ENCODE data around the gene MCAT.

MCAT gene, protein sequence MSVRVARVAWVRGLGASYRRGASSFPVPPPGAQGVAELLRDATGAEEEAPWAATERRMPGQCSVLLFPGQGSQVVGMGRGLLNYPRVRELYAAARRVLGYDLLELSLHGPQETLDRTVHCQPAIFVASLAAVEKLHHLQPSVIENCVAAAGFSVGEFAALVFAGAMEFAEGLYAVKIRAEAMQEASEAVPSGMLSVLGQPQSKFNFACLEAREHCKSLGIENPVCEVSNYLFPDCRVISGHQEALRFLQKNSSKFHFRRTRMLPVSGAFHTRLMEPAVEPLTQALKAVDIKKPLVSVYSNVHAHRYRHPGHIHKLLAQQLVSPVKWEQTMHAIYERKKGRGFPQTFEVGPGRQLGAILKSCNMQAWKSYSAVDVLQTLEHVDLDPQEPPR

DNA sequence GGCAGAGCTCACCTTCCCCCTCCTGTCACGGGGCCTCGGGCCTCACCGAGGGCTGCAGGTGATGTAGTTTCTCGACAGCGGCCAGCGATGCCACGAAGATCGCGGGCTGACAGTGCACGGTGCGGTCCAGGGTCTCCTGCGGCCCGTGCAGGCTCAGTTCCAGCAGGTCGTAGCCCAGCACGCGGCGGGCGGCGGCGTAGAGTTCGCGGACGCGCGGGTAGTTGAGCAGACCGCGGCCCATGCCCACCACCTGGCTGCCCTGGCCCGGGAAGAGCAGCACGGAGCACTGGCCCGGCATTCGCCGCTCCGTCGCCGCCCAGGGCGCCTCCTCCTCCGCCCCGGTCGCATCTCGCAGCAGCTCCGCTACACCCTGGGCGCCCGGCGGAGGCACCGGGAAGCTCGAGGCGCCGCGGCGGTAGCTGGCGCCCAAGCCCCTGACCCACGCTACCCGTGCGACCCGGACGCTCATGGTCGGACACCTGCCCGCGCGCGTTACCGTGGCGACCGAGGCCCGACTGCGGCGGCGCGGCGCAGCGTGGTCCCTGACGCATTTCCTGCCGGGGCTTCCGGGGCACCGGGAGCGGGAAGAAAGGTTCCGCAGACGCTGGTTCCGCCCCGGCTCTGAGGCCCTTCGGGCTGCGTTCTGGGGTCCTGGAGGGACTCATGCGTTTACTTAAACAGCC lies at the start of gene MCAT:
MCAT (minus strand) TSS at position 519 of the 683 bp plus-strand sequence; CDS start at position 469, 50 bp downstream.
- Histone ChIP-seq H3K4me3 (ENCODE audit: low read length) (peak within 1 kb of the TSS; percentile 90), H3K4me1 (ENCODE audit: control insufficient read depth, insufficient read depth, low read length) (peaks cover 3% of the 10 kb centered on the region), H3K27ac (ENCODE audit: low read depth, low read length) (peak within 1 kb of the TSS; percentile 77), H3K27me3 (ENCODE audit: control insufficient read depth, insufficient read depth, low read length) (no peaks in the 10 kb centered on the region), H3K9ac (ENCODE audit: low read length) (peak within 1 kb of the TSS; percentile 65), H3K36me3 (ENCODE audit: control insufficient read depth, insufficient read depth, low read length) (no peaks in the 10 kb centered on the region)

- H3K27ac ChIP-seq (ENCODE audit: low read depth, low read length), result no peak overlapping the region
- no peaks in the 10 kb centered on the region for H3K36me3 ChIP-seq (ENCODE audit: control insufficient read depth, insufficient read depth, low read length)
- no peaks in the 10 kb centered on the region for H3K4me1 ChIP-seq (ENCODE audit: control insufficient read depth, insufficient read depth, low read length)
- H3K27me3 ChIP-seq (ENCODE audit: control insufficient read depth, insufficient read depth, low read length), result no peaks in the 10 kb centered on the region
- no peak overlapping the region for H3K4me3 ChIP-seq (ENCODE audit: low read length)
- no peak overlapping the region for H3K9ac ChIP-seq (ENCODE audit: low read length)
These were observed 48.6 kb upstream of the MCAT start for GRCh38 chr22:43191831-43192230.

DNA sequence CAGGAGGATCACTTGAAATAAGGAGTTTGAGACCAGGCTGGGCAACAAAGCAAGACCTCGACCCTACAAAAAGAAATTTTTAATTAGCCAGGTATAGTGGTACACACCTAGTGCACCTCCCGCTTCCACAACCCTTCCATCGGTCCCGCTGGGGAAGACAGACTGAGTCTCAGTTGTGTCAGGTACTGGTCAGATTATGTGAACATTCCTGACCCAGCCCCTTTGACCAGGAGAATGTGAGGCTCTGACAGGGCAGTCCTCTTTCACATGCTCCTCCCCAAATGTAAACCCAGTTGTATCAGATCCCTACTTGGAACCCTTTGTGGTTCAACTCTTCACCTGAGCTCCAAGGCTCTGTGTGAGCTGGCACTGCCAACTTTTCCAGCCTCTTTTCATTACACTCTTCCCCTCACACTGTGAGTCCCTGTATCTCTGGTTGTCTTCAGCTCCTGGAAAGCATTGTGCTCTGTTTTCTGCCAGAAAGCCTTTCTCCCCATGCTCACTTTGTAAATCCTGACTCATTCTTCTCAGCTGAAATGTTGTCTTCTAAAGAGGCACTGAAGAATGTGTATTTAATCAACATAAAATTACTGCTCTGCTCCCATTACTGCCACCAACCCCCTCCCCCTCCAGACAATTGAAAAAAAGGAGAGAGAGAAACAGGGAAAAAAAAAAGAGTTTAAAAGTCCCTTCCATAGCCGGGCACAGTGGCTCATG lies 45.8 kb upstream of the MCAT start:
- peaks cover 7% of the 10 kb centered on the region for H3K4me1 ChIP-seq (ENCODE audit: control insufficient read depth, insufficient read depth, low read length)
- no peaks in the 10 kb centered on the region for H3K27me3 ChIP-seq (ENCODE audit: control insufficient read depth, insufficient read depth, low read length)
- no peak overlapping the region for H3K4me3 ChIP-seq (ENCODE audit: low read length)
- H3K9ac ChIP-seq (ENCODE audit: low read length), result no peak overlapping the region
- no peak overlapping the region for H3K27ac ChIP-seq (ENCODE audit: low read depth, low read length)
- H3K36me3 ChIP-seq (ENCODE audit: control insufficient read depth, insufficient read depth, low read length), result no peaks in the 10 kb centered on the region

DNA sequence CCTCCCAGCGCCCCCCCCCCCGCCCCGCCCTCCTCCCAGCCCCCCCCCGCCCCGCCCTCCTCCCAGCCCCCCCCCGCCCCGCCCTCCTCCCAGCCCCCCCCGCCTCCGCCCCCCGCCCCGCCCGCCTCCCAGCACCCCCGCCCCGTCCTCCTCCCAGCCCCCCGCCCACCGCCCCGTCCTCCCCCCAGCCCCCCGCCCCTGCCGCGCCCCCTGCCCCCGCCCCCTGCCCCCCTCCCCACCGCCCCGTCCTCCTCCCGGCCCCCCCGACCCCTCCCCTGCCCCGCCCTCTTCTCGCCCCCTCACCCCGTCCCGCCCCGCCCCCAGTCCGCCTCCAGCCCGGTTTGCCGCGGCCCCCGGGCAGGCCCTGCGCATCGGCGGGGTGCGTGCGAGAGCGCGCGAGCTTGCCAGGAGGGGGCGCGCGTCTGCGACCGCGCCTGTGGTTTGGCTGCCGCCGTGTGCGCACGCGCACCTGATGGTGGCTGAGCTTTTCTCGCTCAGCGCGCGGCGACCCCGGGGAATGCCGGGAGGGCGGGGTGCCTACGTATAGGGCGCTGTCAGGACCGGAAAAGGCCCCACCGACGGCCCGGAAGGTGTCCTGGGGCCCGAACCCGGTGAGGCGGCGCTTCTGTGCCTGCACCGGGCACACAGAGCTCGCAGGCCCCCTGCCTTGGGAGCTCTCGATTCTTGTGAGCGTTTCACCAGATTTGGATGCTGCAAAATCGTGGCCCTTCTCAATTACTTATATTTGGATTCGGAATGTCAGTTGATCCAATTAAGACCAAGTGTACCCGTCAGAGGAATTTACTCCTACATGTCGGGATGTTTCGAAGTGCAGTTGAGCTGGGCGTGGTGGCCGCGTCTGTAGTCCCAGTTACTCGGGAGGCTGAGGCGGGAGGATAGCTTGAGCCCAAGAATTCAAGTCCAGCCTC lies 44.2 kb upstream of the MCAT start:
- Histone ChIP-seq H3K9ac (ENCODE audit: low read length) (peak overlapping the region; percentile 73), H3K36me3 (ENCODE audit: control insufficient read depth, insufficient read depth, low read length) (no peaks in the 10 kb centered on the region), H3K27me3 (ENCODE audit: control insufficient read depth, insufficient read depth, low read length) (no peaks in the 10 kb centered on the region), H3K27ac (ENCODE audit: low read depth, low read length) (peak overlapping the region; percentile 93), H3K4me1 (ENCODE audit: control insufficient read depth, insufficient read depth, low read length) (peaks cover 7% of the 10 kb centered on the region), H3K4me3 (ENCODE audit: low read length) (peak overlapping the region; percentile 76)

DNA sequence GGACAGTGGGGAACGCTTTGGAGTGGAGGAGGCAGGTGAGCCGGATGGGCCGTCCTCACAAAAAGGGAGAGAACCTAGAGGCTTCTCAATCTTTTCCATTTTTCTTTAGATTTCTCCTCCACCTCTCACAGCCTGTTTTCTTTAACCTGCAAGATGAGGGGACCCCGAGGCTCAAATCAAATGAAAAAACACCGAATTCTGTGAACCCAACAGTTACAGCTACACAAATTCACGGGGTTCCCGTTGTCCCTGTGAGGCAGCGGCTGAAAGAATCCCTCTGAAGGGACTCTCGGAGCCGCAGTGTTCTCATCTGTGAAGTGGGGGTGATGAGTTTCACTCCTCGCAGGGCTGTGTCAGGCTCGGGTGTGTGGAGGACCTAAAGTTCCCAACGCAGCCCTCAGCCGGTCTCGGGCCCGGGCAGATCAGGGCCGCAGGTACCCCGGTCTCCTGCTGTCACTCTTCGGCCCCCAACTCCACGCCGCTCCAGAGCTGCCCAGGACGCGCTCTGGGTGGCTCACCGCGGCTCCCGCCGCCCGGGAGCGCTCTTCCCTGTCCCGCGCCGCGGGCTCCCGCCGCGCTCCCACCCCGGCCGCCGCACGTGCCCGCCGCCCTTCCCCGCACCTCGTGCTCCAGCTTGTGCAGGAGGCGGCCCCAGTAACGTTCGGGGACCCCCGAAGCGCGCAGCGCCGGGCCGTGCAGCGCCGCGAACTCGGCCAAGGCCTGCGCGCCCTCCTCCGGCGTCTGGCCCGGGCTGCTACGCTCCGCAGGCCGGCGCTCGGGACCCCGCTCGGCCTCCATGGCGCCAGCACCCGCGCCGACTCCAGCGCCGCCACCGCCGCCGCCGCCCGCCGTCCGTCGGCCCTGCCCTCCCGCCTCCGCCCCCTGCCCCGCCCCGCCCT lies 43.3 kb upstream of the MCAT start, which contains the start of gene TTLL12:
TTLL12 (minus strand) TSS at position 863 of the 899 bp plus-strand sequence; CDS start at position 798, 65 bp downstream.
- Histone ChIP-seq H3K36me3 (ENCODE audit: control insufficient read depth, insufficient read depth, low read length) (no peaks in the 10 kb centered on the region), H3K9ac (ENCODE audit: low read length) (peak within 1 kb of the TSS; percentile 73), H3K4me3 (ENCODE audit: low read length) (peak within 1 kb of the TSS; percentile 79), H3K27me3 (ENCODE audit: control insufficient read depth, insufficient read depth, low read length) (no peaks in the 10 kb centered on the region), H3K27ac (ENCODE audit: low read depth, low read length) (peak within 1 kb of the TSS; percentile 93), H3K4me1 (ENCODE audit: control insufficient read depth, insufficient read depth, low read length) (peaks cover 7% of the 10 kb centered on the region)

DNA sequence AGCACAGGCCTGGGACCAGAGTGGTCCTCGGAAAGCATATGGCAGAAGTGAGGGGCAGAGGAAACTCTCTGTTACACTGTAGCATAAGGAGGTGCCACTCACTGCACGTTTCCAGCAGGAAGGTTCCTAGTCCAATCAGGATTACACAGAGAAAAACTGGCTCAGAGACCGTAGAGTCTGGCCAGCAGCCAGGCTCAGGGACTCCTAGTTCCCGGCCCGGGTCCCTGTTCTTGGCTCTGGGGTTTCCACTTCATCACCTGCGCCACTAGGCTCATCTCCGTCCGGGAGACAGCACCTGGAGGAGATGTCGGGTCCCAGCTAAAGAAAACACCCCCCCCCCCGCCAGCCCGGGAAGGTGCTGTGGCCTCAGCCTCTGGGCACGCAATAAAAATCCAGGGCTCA lies 42.7 kb upstream of the MCAT start:
- H3K27ac ChIP-seq (ENCODE audit: low read depth, low read length), result no peak overlapping the region
- no peaks in the 10 kb centered on the region for H3K27me3 ChIP-seq (ENCODE audit: control insufficient read depth, insufficient read depth, low read length)
- H3K9ac ChIP-seq (ENCODE audit: low read length), result no peak overlapping the region
- H3K4me1 ChIP-seq (ENCODE audit: control insufficient read depth, insufficient read depth, low read length), result peaks cover 7% of the 10 kb centered on the region
- peak overlapping the region; percentile 79 for H3K4me3 ChIP-seq (ENCODE audit: low read length)
- no peaks in the 10 kb centered on the region for H3K36me3 ChIP-seq (ENCODE audit: control insufficient read depth, insufficient read depth, low read length)

GRCh38 chr22:43183496-43184277 lies 40.5 kb upstream of the MCAT start:
- peaks cover 4% of the 10 kb centered on the region for H3K36me3 ChIP-seq (ENCODE audit: control insufficient read depth, insufficient read depth, low read length)
- H3K4me1 ChIP-seq (ENCODE audit: control insufficient read depth, insufficient read depth, low read length), result peaks cover 7% of the 10 kb centered on the region
- H3K27me3 ChIP-seq (ENCODE audit: control insufficient read depth, insufficient read depth, low read length), result no peaks in the 10 kb centered on the region
- no peak overlapping the region for H3K9ac ChIP-seq (ENCODE audit: low read length)
- H3K27ac ChIP-seq (ENCODE audit: low read depth, low read length), result no peak overlapping the region
- H3K4me3 ChIP-seq (ENCODE audit: low read length), result no peak overlapping the region

DNA sequence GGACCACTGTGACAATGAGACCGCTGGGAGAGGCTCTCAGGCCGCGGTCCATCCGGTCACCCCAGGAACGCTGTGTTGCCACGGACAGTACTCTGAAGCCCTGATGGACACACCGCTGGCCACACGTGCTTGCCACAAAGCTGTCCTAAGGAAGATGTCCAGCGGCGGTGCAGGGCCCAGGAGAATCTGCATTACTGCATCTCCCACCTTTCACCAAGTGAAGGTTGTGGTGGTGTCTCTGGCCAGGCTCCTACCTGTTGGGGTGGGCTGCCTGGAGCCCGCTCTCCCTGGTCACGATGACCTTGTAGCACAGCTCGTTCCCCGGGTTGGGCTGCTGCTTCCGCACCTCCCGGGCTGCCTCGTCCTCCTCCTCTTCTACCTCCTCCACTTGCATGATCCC lies 39.5 kb upstream of the MCAT start:
- Histone ChIP-seq H3K9ac (ENCODE audit: low read length) (no peak overlapping the region), H3K36me3 (ENCODE audit: control insufficient read depth, insufficient read depth, low read length) (peaks cover 4% of the 10 kb centered on the region), H3K27ac (ENCODE audit: low read depth, low read length) (no peak overlapping the region), H3K4me1 (ENCODE audit: control insufficient read depth, insufficient read depth, low read length) (peaks cover 7% of the 10 kb centered on the region), H3K4me3 (ENCODE audit: low read length) (no peak overlapping the region), H3K27me3 (ENCODE audit: control insufficient read depth, insufficient read depth, low read length) (no peaks in the 10 kb centered on the region)

DNA sequence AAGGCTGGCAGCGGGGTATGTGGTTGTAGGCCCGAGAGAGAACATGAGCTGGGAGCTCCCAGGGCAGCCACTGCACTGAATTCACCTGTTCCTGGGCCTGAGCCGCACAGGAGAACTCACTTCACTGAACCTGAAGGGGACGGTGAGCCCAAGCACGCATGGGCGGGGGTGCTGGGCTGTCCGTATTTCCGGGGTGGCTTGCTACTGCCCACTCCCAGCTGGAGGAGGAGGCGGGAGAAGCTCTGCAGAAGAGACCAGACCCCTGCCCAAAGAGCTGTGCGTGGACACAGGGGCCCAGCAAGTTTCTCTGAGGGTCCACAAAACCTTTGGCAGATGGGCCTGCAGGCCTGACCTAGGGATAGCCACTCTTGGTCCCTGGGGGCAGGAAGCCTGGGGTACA lies 38.9 kb upstream of the MCAT start:
- H3K36me3 ChIP-seq (ENCODE audit: control insufficient read depth, insufficient read depth, low read length), result peaks cover 4% of the 10 kb centered on the region
- peaks cover 7% of the 10 kb centered on the region for H3K4me1 ChIP-seq (ENCODE audit: control insufficient read depth, insufficient read depth, low read length)
- no peak overlapping the region for H3K27ac ChIP-seq (ENCODE audit: low read depth, low read length)
- no peak overlapping the region for H3K9ac ChIP-seq (ENCODE audit: low read length)
- no peak overlapping the region for H3K4me3 ChIP-seq (ENCODE audit: low read length)
- H3K27me3 ChIP-seq (ENCODE audit: control insufficient read depth, insufficient read depth, low read length), result no peaks in the 10 kb centered on the region

- Histone ChIP-seq H3K4me1 (ENCODE audit: control insufficient read depth, insufficient read depth, low read length) (peaks cover 7% of the 10 kb centered on the region), H3K36me3 (ENCODE audit: control insufficient read depth, insufficient read depth, low read length) (peaks cover 6% of the 10 kb centered on the region), H3K9ac (ENCODE audit: low read length) (no peak overlapping the region), H3K27ac (ENCODE audit: low read depth, low read length) (no peak overlapping the region), H3K4me3 (ENCODE audit: low read length) (no peak overlapping the region), H3K27me3 (ENCODE audit: control insufficient read depth, insufficient read depth, low read length) (no peaks in the 10 kb centered on the region)
These were observed 38.3 kb upstream of the MCAT start for GRCh38 chr22:43181321-43182076.

Data from rectal smooth muscle tissue (tissue), 1 donor.